GM18870 (cell line): Measurements from ENCODE around the gene PTMS.
A peak's percentile ranks its signal among the peaks of the same experiment; 100 is the strongest.
"Not testable (repeated sequence)": the region's sequence is repeated elsewhere in the genome, so short reads cannot be mapped to it uniquely, and the experiment has no call there.

Experiments used
- ATAC-seq: cut with Tn5 transposase; IDR thresholded peaks from one replicate; pipeline ENCODE4 v1.9.1; 2021; ENCODE audit warnings: moderate library complexity; ENCODE audit not compliant: unreplicated experiment

The PTMS gene

GRCh38 chr12:6765634-6766581, at the start of gene PTMS:
Gene PTMS, plus strand, starts transcription at chr12:6766363. Its CDS starts 343 bp downstream, at chr12:6766706.
- ATAC-seq = no peak

- no peak for ATAC-seq
Observed at GRCh38 chr12:6716874-6717437, 49.2 kb upstream of the PTMS start.

GRCh38 chr12:6722863-6723262, 43.3 kb upstream of the PTMS start:
- ATAC-seq = no peak

- ATAC-seq = peak; percentile 83
Observed at GRCh38 chr12:6723607-6724408, 42.4 kb upstream of the PTMS start, which contains the start of gene COPS7A. Gene COPS7A, plus strand, starts transcription at chr12:6724046. Its CDS starts 611 bp downstream, at chr12:6724657.

GRCh38 chr12:6724409-6724797, 41.8 kb upstream of the PTMS start:
- ATAC-seq = no peak

- no peak for ATAC-seq
Observed at GRCh38 chr12:6725350-6725749, 40.8 kb upstream of the PTMS start.

GRCh38 chr12:6729186-6729585, 37.0 kb upstream of the PTMS start:
- ATAC-seq = no peak

- ATAC-seq = no peak
Observed at GRCh38 chr12:6730169-6730568, 36.0 kb upstream of the PTMS start.

GRCh38 chr12:6734506-6735387, 31.4 kb upstream of the PTMS start:
- ATAC-seq = no peak

- no peak for ATAC-seq
Observed at GRCh38 chr12:6735448-6736191, 30.5 kb upstream of the PTMS start.

- ATAC-seq = no peak
Observed at GRCh38 chr12:6736754-6737153, 29.4 kb upstream of the PTMS start.

- not testable (repeated sequence) for ATAC-seq
Observed at GRCh38 chr12:6742080-6742479, 24.1 kb upstream of the PTMS start.

GRCh38 chr12:6742834-6743233, 23.3 kb upstream of the PTMS start:
- no peak for ATAC-seq

GRCh38 chr12:6743300-6743699, 22.9 kb upstream of the PTMS start:
- not testable (repeated sequence) for ATAC-seq

GRCh38 chr12:6745741-6746525, 20.2 kb upstream of the PTMS start:
- no peak for ATAC-seq

GRCh38 chr12:6747216-6747615, 18.9 kb upstream of the PTMS start:
- ATAC-seq = no peak

GRCh38 chr12:6748761-6749160, 17.4 kb upstream of the PTMS start:
- ATAC-seq = no peak

- no peak for ATAC-seq
Observed at GRCh38 chr12:6750506-6750905, 15.7 kb upstream of the PTMS start.

GRCh38 chr12:6751767-6752166, 14.4 kb upstream of the PTMS start:
- ATAC-seq = no peak
